Astrocyte (in vitro differentiated cells and primary cell): ENCODE data around the gene MRTFA. TPM values are rescaled to one million over a fixed set of nuclear protein-coding genes. Genes with fewer than 3 reads are reported as not detected.
A peak's percentile ranks its signal among the peaks of the same experiment; 100 is the strongest.

Experiments
- DNase-seq: peaks from one replicate; pipeline ENCODE4 v3.0.0-alpha.2; 2010; ENCODE audit warnings: low read depth
- FAIRE-seq: peaks from 2 replicates; lab custom pipeline; 2011; peaks lifted over from hg19 to GRCh38; lab: Jason Lieb, UNC
- H2AFZ ChIP-seq: 2 replicates; pipeline ENCODE4 v1.6.0; 2012; ENCODE audit warnings: low read depth, low read length, inconsistent platforms
- H3K27ac ChIP-seq: 2 replicates; pipeline ENCODE4 v1.5.1; 2011; ENCODE audit warnings: low read depth, low read length, inconsistent platforms
- H3K27me3 ChIP-seq: 2 replicates; pipeline ENCODE4 v1.6.0; 2011; ENCODE audit warnings: low read length, inconsistent platforms; ENCODE audit not compliant: insufficient read depth
- H3K36me3 ChIP-seq: 2 replicates; pipeline ENCODE4 v1.5.1; 2011; ENCODE audit warnings: low read length, inconsistent platforms; ENCODE audit not compliant: insufficient read depth
- H3K4me1 ChIP-seq: 2 replicates; pipeline ENCODE4 v1.5.1; 2011; ENCODE audit warnings: low read length, inconsistent platforms; ENCODE audit not compliant: insufficient read depth
- H3K4me2 ChIP-seq: 2 replicates; pipeline ENCODE4 v1.6.0; 2012; ENCODE audit warnings: low read length, inconsistent platforms
- H3K4me3 ChIP-seq: 2 replicates; pipeline ENCODE4 v1.5.1; 2011; ENCODE audit warnings: low read depth, mild to moderate bottlenecking, low read length, inconsistent platforms; ENCODE audit not compliant: insufficient read depth
- H3K79me2 ChIP-seq: 2 replicates; pipeline ENCODE4 v1.6.0; 2012; ENCODE audit warnings: mild to moderate bottlenecking, low read length, inconsistent platforms; ENCODE audit not compliant: insufficient read depth
- H3K9ac ChIP-seq: 2 replicates; pipeline ENCODE4 v1.6.0; 2012; ENCODE audit warnings: mild to moderate bottlenecking, low read length, inconsistent platforms
- H3K9me3 ChIP-seq: 2 replicates; pipeline ENCODE4 v1.5.1; 2012; ENCODE audit warnings: low read depth, mild to moderate bottlenecking, low read length, inconsistent platforms; ENCODE audit not compliant: insufficient read depth
- H4K20me1 ChIP-seq: 2 replicates; pipeline ENCODE4 v1.6.0; 2012; ENCODE audit warnings: low read length, inconsistent platforms; ENCODE audit not compliant: insufficient read depth
- H3K27ac Mint-ChIP-seq: one replicate; pipeline ENCODE4 v1.8.0; 2021; ENCODE audit warnings: mild to moderate bottlenecking, mixed read lengths; ENCODE audit not compliant: unreplicated experiment
- H3K27me3 Mint-ChIP-seq: one replicate; pipeline ENCODE4 v1.8.0; 2021; ENCODE audit warnings: low read depth, mixed read lengths; ENCODE audit not compliant: unreplicated experiment
- H3K36me3 Mint-ChIP-seq: one replicate; pipeline ENCODE4 v1.8.0; 2021; ENCODE audit warnings: low read depth, mixed read lengths; ENCODE audit not compliant: unreplicated experiment
- H3K4me1 Mint-ChIP-seq: one replicate; pipeline ENCODE4 v1.8.0; 2021; ENCODE audit warnings: low read depth, mixed read lengths; ENCODE audit not compliant: unreplicated experiment
- H3K4me3 Mint-ChIP-seq: one replicate; pipeline ENCODE4 v1.8.0; 2021; ENCODE audit warnings: mild to moderate bottlenecking, moderate library complexity, mixed read lengths; ENCODE audit not compliant: unreplicated experiment
- H3K9me3 Mint-ChIP-seq: one replicate; pipeline ENCODE4 v1.8.0; 2021; ENCODE audit warnings: mild to moderate bottlenecking, mixed read lengths; ENCODE audit not compliant: unreplicated experiment
- CTCF ChIP-seq: IDR thresholded peaks from 2 replicates; pipeline ENCODE4 v1.5.1; 2011; ENCODE audit warnings: low read depth, mild to moderate bottlenecking, inconsistent platforms, low read length, moderate library complexity; ENCODE audit not compliant: insufficient read depth
- EZH2 ChIP-seq: IDR thresholded peaks from 2 replicates; pipeline ENCODE4 v1.6.1; 2012; ENCODE audit warnings: mild to moderate bottlenecking, low read length, inconsistent platforms; ENCODE audit not compliant: insufficient read depth
- total RNA-seq: library from RNA; stranded (reverse); gene quantifications from 2 replicates; pipeline ENCODE4 v1.2.1, GENCODE V29; 2021

MRTFA gene
- total RNA-seq, 1 donor from 2014 or later = 74.3 TPM

DNA sequence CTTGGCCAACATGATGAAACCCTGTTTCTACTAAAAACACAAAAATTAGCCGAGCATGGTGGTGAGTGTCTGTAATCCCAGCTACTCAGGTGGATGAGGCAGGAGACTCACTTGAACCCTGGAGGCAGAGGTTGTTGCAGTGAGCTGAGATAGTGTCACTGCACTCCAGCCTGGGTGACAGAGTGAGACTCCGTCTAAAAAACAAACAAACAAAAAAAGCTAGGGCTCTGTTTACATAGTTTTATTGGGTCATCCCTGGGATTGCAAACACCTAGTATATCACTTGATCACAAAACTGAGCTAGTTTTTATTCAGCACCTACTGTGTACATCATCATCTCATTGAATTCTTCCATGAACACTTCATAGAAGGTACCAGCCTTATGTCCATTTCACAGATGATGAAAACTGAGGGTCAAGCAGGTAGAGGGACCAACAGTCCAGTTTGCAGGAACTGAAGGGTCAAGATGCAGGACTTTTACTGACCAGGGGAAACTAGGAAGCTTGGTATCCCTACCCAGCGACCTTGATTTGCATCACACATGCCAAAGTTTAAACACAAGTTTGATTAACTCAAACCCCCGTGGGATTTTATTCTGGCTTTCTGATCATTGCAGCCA, 9.2 kb upstream of the MRTFA start:
- H3K4me1 ChIP-seq = peaks cover 6% of the 10 kb centered on the region
- no peaks in the 10 kb centered on the region for H3K27me3 ChIP-seq
- H3K4me1 Mint-ChIP-seq = peaks cover 9% of the 10 kb centered on the region
- no peak overlapping the region for H3K27ac ChIP-seq
- TF ChIP-seq CTCF (no peak), EZH2 (no peak)
- peak overlapping the region; percentile 71 for H3K9ac ChIP-seq
- no peaks in the 10 kb centered on the region for H3K27me3 Mint-ChIP-seq
- H3K36me3 ChIP-seq = no peaks in the 10 kb centered on the region
- peak overlapping the region; percentile 8 for H2AFZ ChIP-seq
- H3K4me3 Mint-ChIP-seq = no peak overlapping the region
- H4K20me1 ChIP-seq = no peaks in the 10 kb centered on the region
- no peaks in the 10 kb centered on the region for H3K79me2 ChIP-seq
- no peaks in the 10 kb centered on the region for H3K9me3 ChIP-seq
- peak overlapping the region; percentile 76 for H3K4me2 ChIP-seq
- no peak for FAIRE-seq
- no peak overlapping the region for H3K27ac Mint-ChIP-seq
- no peak overlapping the region for H3K4me3 ChIP-seq
- DNase-seq = no peak
- no peaks in the 10 kb centered on the region for H3K9me3 Mint-ChIP-seq
- H3K36me3 Mint-ChIP-seq = no peaks in the 10 kb centered on the region

- Histone ChIP-seq H4K20me1 (no peaks in the 10 kb centered on the region), H3K36me3 (no peaks in the 10 kb centered on the region), H3K4me3 (no peak overlapping the region), H3K27me3 (no peaks in the 10 kb centered on the region), H3K79me2 (peaks cover 4% of the 10 kb centered on the region), H2AFZ (no peak overlapping the region), H3K4me2 (no peak overlapping the region), H3K9me3 (no peaks in the 10 kb centered on the region), H3K9ac (no peak overlapping the region), H3K27ac (no peak overlapping the region), H3K4me1 (peaks cover 6% of the 10 kb centered on the region)
- no peak for TF ChIP-seq CTCF
- TF ChIP-seq EZH2 = no peak
- FAIRE-seq = no peak
- no peak overlapping the region for H3K4me3 Mint-ChIP-seq
- peaks cover 18% of the 10 kb centered on the region for H3K4me1 Mint-ChIP-seq
- no peak for DNase-seq
- H3K27me3 Mint-ChIP-seq = no peaks in the 10 kb centered on the region
- peaks cover 3% of the 10 kb centered on the region for H3K36me3 Mint-ChIP-seq
- no peaks in the 10 kb centered on the region for H3K9me3 Mint-ChIP-seq
- no peak overlapping the region for H3K27ac Mint-ChIP-seq
Measured at GRCh38 chr22:40642316-40642715, 5.8 kb upstream of the MRTFA start.

GRCh38 chr22:40641269-40641668, 4.8 kb upstream of the MRTFA start:
- FAIRE-seq = no peak
- H3K27ac Mint-ChIP-seq = no peak overlapping the region
- no peaks in the 10 kb centered on the region for H3K27me3 Mint-ChIP-seq
- H3K9me3 Mint-ChIP-seq = no peaks in the 10 kb centered on the region
- Histone ChIP-seq H3K79me2 (peaks cover 6% of the 10 kb centered on the region), H3K27me3 (no peaks in the 10 kb centered on the region), H3K4me2 (no peak overlapping the region), H3K36me3 (no peaks in the 10 kb centered on the region), H3K9me3 (no peaks in the 10 kb centered on the region), H3K9ac (no peak overlapping the region), H2AFZ (no peak overlapping the region), H3K27ac (no peak overlapping the region), H3K4me1 (peaks cover 6% of the 10 kb centered on the region), H4K20me1 (no peaks in the 10 kb centered on the region), H3K4me3 (no peak overlapping the region)
- TF ChIP-seq EZH2 (no peak), CTCF (no peak)
- H3K36me3 Mint-ChIP-seq = peaks cover 4% of the 10 kb centered on the region
- peaks cover 18% of the 10 kb centered on the region for H3K4me1 Mint-ChIP-seq
- no peak for DNase-seq
- no peak overlapping the region for H3K4me3 Mint-ChIP-seq
